HG03520 (cell line): ENCODE results near the gene MBD3L3.
"Not testable (repeated sequence)": the region's sequence is repeated elsewhere in the genome, so short reads cannot be mapped to it uniquely, and the experiment has no call there.

ENCODE experiments used
- ATAC-seq: cut with Tn5 transposase; IDR thresholded peaks from one replicate; pipeline ENCODE4 v1.9.1; 2021; ENCODE audit warnings: mild to moderate bottlenecking, moderate library complexity; ENCODE audit not compliant: unreplicated experiment

MBD3L3 gene

GRCh38 chr19:7063764-7064418 is 5.4 kb upstream of the MBD3L3 start:
- ATAC-seq, result no peak

DNA sequence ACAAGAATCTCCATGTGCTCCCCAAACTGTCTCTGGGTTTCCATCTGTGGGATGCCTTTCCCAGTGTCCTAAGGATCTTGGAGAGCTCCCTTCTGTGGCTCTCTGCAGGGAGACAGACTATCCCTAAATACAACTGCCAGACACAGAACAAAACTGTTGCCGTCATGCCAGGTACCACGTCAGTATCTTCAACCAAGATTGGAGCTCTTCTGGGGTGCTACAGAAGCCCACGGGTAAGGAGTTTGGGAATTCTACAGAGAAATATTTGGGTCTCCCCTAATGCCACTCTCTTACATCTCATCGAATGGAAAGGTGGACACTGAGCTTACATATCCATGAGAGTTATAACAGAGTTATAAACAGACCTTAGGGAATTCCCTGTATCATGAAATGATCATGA is 4.9 kb upstream of the MBD3L3 start:
- ATAC-seq, result no peak

DNA sequence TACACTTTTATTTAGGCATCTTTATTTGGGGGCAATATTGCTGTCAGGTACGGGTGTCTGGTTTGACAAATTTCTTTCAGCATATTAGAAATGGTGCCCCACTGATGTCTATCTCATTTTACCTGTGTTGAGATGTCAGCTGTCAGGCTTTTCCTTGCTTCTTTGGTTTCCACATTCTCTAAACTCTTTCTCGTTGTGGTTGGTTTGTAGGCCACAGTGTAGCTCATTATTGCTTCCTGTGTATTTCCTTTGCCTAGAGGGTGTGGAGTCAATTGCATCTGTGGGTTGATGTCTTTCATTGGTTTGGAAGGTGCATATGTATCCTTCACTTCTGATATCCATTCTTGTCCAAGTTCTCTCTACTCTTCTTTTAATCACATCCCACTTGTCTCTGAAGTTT is 1.5 kb upstream of the MBD3L3 start:
- not testable (repeated sequence) for ATAC-seq

DNA sequence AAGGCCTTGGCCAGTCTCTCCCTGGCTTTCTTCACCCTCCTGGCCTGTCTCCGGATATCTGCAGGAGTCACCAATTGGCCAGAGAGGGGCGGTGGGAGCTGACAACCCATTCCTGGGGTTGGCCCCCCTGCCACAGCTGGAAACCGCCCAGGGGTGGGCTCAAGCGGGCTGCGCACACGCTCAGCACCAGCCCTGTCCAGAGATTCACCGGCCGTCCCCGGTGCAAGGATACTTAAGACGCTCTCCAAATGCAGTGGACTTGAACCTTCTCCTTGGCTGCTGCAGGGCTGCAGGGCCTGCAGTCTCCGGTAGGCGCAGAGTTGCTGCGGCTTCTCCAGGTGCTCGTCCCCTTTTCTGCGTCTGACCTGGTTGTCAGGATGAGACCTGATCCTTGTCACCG is 2.1 kb downstream of the MBD3L3 start:
- not testable (repeated sequence) for ATAC-seq

DNA sequence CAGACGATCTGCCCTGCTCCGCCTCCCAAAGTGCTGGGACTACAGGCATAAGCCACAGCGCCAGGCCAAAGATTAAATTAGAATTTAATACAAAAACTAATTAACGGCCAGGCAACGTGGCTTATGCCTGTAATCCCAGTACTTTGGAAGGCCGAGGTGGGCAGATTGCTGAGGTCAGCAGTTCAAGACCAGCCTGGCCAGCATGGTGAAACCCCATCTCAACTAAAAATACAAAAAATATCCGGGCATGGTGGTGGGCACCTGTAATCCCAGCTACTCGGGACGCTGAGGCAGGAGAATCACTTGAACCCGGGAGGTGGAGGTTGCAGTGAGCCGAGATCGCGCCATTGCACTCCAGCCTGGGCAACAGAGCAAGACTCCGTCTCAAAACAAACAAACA is 2.8 kb downstream of the MBD3L3 start:
- ATAC-seq, result not testable (repeated sequence)

DNA sequence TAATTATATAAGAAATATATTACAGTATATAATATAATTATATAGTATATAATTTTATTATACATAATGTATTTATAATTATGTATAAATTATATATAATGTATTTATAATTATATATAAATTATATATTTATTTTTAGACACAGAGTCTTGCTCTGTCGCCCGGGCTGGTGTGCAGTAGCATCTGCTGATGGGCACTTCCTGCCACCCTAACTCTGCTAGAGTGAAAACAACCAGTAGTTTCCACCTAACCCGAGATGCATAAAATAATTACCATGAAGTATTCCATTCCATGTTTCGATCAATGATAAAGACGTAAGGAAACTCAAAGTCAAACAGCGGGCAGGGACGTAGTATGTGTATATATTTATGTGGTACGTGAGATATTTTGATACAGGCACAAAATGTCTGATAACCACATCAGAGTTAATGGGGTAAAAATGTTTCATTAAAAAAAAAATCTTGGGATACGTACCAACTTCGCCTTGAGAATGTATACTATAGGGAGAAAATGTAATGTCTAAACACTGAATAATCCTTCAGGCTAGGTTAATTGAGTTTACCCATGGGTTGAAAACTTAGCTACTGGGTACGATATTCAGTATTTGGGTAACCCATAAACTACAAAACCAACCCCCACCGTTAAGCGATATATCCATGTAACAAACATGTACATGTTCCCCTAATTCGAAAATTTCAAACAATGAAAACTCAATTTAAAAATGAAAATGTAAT is 3.7 kb downstream of the MBD3L3 start:
- not testable (repeated sequence) for ATAC-seq

GRCh38 chr19:7052896-7053295 is 5.6 kb downstream of the MBD3L3 start:
- ATAC-seq, result not testable (repeated sequence)

GRCh38 chr19:7051421-7051820 is 7.1 kb downstream of the MBD3L3 start:
- ATAC-seq, result not testable (repeated sequence)

DNA sequence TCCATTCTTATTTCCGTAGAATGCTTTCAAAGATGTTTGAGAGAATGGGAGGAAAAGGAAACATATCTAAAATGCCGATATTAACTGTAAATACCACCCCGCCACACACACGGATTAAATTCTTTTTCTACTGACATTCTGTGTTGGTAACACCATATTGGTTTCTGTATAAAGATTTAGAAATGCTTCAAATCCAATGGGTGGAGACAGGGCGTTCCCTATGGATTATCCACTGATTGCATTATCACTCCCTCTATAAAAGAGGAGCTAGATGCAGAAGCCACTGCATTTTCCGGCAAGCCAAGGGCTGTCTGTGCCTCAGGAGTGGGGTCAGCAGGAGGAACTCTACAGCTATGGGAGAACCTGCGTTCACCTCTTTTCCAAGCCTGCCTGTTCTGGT is 9.5 kb downstream of the MBD3L3 start, which contains the start of gene MBD3L2:
Gene MBD3L2 (plus strand): TSS at position 301 of the 400 bp plus-strand sequence. CDS start 53 bp downstream, at position 354.
- ATAC-seq, result not testable (repeated sequence)

DNA sequence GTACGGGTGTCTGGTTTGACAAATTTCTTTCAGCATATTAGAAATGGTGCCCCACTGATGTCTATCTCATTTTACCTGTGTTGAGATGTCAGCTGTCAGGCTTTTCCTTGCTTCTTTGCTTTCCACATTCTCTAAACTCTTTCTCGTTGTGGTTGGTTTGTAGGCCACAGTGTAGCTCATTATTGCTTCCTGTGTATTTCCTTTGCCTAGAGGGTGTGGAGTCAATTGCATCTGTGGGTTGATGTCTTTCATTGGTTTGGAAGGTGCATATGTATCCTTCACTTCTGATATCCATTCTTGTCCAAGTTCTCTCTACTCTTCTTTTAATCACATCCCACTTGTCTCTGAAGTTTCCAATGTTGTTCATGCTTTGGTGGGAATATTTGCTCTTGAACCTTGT is 16.9 kb downstream of the MBD3L3 start:
- not testable (repeated sequence) for ATAC-seq

DNA sequence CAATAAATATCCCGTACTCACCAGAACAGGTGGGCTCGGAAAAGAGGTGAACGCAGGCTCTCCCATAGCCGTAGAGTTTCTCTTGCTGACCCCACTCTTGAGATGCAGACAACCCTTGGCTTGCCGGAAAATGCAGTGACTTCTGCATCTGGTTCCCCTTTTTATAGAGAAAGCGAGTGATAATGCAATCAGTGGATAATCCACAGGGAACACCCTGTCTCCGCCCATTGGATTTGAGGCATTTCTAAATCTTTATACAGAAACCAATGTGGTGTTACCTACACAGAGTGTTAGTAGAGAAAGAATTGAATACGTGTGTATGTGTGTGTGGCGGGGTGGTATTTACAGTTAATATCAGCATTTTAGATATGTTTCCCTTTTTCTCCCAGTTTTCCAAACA is 18.4 kb downstream of the MBD3L3 start, which contains the start of gene MBD3L4:
Gene MBD3L4 (minus strand): TSS at position 101 of the 400 bp plus-strand sequence. CDS start 35 bp downstream, at position 66.
- ATAC-seq, result not testable (repeated sequence)

DNA sequence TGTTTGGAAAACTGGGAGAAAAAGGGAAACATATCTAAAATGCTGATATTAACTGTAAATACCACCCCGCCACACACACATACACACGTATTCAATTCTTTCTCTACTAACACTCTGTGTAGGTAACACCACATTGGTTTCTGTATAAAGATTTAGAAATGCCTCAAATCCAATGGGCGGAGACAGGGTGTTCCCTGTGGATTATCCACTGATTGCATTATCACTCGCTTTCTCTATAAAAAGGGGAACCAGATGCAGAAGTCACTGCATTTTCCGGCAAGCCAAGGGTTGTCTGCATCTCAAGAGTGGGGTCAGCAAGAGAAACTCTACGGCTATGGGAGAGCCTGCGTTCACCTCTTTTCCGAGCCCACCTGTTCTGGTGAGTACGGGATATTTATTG is 28.2 kb downstream of the MBD3L3 start, which contains the start of gene MBD3L5:
Gene MBD3L5 (plus strand): TSS at position 301 of the 400 bp plus-strand sequence. CDS start 34 bp downstream, at position 335.
- not testable (repeated sequence) for ATAC-seq

GRCh38 chr19:7028790-7029189 is 29.7 kb downstream of the MBD3L3 start:
- not testable (repeated sequence) for ATAC-seq

DNA sequence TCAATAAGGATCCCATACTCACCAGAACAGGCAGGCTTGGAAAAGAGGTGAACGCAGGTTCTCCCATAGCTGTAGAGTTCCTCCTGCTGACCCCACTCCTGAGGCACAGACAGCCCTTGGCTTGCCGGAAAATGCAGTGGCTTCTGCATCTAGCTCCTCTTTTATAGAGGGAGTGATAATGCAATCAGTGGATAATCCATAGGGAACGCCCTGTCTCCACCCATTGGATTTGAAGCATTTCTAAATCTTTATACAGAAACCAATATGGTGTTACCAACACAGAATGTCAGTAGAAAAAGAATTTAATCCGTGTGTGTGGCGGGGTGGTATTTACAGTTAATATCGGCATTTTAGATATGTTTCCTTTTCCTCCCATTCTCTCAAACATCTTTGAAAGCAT is 37.1 kb downstream of the MBD3L3 start, which contains the start of gene MBD3L2B:
Gene MBD3L2B (minus strand): TSS at position 101 of the 400 bp plus-strand sequence. CDS start 34 bp downstream, at position 67.
- not testable (repeated sequence) for ATAC-seq

- ATAC-seq, result no peak
Observed at GRCh38 chr19:7018828-7019227, 39.6 kb downstream of the MBD3L3 start.

DNA sequence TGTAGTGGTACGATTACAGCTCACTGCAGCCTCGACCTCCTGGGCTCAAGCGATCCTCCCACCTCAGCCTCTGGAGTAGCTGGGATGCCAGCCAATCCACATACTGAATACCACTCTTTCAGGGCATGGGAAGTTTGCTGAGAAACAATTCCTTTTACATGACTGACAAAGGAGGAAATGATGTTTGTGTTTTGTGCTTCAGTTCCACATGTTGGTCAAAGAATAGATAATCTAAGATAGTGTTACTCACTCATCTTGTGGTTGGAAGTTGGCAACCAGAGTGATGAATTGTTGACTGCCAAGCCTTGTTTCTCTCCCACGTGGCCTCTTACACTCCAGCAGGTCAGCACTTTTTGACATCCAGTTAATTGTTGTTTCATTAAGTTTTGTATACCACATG is 44.8 kb downstream of the MBD3L3 start:
- ATAC-seq, result no peak

- ATAC-seq, result no peak
Observed at GRCh38 chr19:7010722-7011593, 47.5 kb downstream of the MBD3L3 start.

DNA sequence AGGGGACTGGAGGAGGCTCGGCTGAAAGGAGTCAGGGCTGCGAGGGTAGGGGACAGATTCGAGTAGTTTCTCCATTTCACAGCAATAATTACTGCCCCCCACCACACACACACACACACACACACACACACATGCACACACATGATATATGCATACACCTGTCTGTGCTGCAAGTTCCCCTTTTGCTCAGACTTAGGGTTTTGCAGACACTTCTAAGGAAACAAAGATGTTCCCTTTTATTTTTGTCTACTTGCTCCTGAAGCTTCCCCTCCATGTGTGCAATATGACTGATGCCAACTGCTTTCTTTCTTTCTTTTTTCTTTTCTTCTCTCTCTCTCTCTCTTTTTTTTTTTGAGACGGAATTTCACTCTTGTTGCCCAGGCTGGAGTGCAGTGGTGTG is 50.6 kb downstream of the MBD3L3 start:
- ATAC-seq, result no peak
